Measurements from ENCODE around the gene BUD13. TPM values are rescaled to one million over a fixed set of nuclear protein-coding genes. Genes with fewer than 3 reads are reported as not detected.
A peak's percentile ranks its signal among the peaks of the same experiment; 100 is the strongest.

The BUD13 gene
- total RNA-seq, 2 donors from 2014 or later: 22.3 to 29.1 TPM

DNA sequence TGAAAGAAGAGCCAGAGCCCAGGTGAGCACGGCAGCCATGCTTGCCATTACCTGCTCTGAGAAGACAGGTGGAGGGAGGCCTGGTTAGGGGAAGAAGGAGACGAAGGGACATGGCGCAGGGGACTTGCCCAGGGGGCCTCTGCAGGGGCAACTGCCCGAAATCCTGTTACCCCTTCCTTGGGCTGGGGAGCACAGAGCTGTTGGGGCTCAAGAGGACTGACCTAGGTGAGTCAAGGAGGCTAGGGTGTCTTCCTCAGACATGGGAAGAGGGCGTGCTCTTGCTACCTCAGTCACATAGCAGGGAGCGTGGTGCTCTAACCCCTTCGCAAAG is 19.0 kb upstream of the BUD13 start, which contains the start of gene APOA5:
Gene APOA5 (minus strand): TSS at position 67 of the 331 bp plus-strand sequence. CDS start 19 bp downstream, at position 48.
- no peaks in the 10 kb centered on the region for H3K9me3 Mint-ChIP-seq
- peak within 1 kb of the TSS; percentile 9 for H3K4me3 Mint-ChIP-seq
- Histone ChIP-seq H3K27me3 (ENCODE audit: control insufficient read depth, insufficient read depth, low read length, poor library complexity, severe bottlenecking) (peaks cover 6% of the 10 kb centered on the region), H3K27ac (ENCODE audit: low read depth, low read length) (no peak within 1 kb of the TSS), H3K36me3 (ENCODE audit: control insufficient read depth, insufficient read depth, low read length) (no peaks in the 10 kb centered on the region), H3K4me3 (ENCODE audit: low read length) (no peak within 1 kb of the TSS), H3K9me3 (ENCODE audit: control insufficient read depth, low read length) (no peaks in the 10 kb centered on the region), H3K4me1 (ENCODE audit: control insufficient read depth, insufficient read depth, low read length) (peaks cover 5% of the 10 kb centered on the region), H3K9ac (ENCODE audit: extremely low read depth, low read length, poor library complexity, severe bottlenecking) (no peak within 1 kb of the TSS)
- H3K4me1 Mint-ChIP-seq: peaks cover 19% of the 10 kb centered on the region
- no peak for DNase-seq
- TF ChIP-seq, protein P1, sequence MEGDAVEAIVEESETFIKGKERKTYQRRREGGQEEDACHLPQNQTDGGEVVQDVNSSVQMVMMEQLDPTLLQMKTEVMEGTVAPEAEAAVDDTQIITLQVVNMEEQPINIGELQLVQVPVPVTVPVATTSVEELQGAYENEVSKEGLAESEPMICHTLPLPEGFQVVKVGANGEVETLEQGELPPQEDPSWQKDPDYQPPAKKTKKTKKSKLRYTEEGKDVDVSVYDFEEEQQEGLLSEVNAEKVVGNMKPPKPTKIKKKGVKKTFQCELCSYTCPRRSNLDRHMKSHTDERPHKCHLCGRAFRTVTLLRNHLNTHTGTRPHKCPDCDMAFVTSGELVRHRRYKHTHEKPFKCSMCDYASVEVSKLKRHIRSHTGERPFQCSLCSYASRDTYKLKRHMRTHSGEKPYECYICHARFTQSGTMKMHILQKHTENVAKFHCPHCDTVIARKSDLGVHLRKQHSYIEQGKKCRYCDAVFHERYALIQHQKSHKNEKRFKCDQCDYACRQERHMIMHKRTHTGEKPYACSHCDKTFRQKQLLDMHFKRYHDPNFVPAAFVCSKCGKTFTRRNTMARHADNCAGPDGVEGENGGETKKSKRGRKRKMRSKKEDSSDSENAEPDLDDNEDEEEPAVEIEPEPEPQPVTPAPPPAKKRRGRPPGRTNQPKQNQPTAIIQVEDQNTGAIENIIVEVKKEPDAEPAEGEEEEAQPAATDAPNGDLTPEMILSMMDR (conservative IDR thresholded peaks at IDR 0.05): no peak
- H3K36me3 Mint-ChIP-seq (ENCODE audit: low read depth): peaks cover 4% of the 10 kb centered on the region
- 93 to 100% methylated on average over 2 to 7 of the region's 7 CpGs for WGBS, 2 experiments (ENCODE audit: insufficient coverage in 1 of 2, insufficient read length in 1 of 2)
- H3K27me3 Mint-ChIP-seq (ENCODE audit: insufficient read depth): peaks cover 27% of the 10 kb centered on the region
- H3K27ac Mint-ChIP-seq: no peak within 1 kb of the TSS

DNA sequence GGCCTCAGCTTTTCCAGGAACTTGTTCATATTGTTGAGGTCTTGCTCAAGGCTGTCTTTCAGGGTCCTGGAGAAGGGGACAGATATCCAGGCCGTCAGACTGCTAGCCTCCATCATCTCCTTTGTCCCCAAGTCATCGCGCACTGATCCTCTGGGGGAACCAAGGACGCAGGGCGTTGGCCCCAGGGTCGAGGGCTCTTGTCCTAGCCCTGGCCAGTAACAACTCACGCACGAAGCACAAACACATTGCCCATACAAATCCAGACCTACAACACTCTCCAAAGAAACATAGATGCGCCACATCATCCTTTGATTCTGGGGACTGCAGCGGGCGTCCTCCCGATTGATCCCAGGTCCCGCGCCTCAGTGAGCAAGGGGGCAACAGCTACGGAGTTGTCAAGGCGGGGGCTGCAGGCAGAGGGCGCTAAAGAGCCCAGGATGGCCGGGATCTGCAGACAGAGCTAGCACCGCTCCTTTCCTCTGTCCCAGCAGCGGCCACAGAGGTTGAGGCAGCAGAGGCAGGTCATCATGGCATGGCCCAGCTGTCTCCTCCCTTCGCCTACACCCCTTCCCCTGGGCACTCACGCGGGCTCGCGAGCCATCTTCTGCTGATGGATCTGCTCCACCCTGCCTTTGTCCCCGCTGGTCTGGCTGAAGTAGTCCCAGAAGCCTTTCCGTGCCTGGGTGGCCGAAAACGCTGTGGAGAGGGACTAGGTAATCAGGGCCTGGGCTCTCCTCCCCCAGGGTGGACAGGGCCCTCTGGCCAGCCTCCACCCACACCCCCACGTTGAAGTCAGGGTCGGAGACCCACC is 18.4 kb upstream of the BUD13 start:
- H3K36me3 ChIP-seq (ENCODE audit: control insufficient read depth, insufficient read depth, low read length): peaks cover 5% of the 10 kb centered on the region
- peaks cover 6% of the 10 kb centered on the region for H3K27me3 ChIP-seq (ENCODE audit: control insufficient read depth, insufficient read depth, low read length, poor library complexity, severe bottlenecking)
- no peaks in the 10 kb centered on the region for H3K9me3 ChIP-seq (ENCODE audit: control insufficient read depth, low read length)
- H3K4me3 Mint-ChIP-seq: peak overlapping the region; percentile 9
- no peak overlapping the region for H3K9ac ChIP-seq (ENCODE audit: extremely low read depth, low read length, poor library complexity, severe bottlenecking)
- H3K4me1 Mint-ChIP-seq: peaks cover 20% of the 10 kb centered on the region
- 25 to 45% methylated on average over 16 to 31 of the region's 31 CpGs for WGBS, 2 experiments (ENCODE audit: insufficient coverage in 1 of 2, insufficient read length in 1 of 2)
- TF ChIP-seq, protein P1 (conservative IDR thresholded peaks at IDR 0.05): peak; percentile 95
- peaks cover 5% of the 10 kb centered on the region for H3K4me1 ChIP-seq (ENCODE audit: control insufficient read depth, insufficient read depth, low read length)
- no peak overlapping the region for H3K27ac ChIP-seq (ENCODE audit: low read depth, low read length)
- no peaks in the 10 kb centered on the region for H3K9me3 Mint-ChIP-seq
- H3K4me3 ChIP-seq (ENCODE audit: low read length): no peak overlapping the region
- peaks cover 10% of the 10 kb centered on the region for H3K36me3 Mint-ChIP-seq (ENCODE audit: low read depth)
- no peak overlapping the region for H3K27ac Mint-ChIP-seq
- H3K27me3 Mint-ChIP-seq (ENCODE audit: insufficient read depth): peaks cover 27% of the 10 kb centered on the region
- peak; percentile 97 for DNase-seq

DNA sequence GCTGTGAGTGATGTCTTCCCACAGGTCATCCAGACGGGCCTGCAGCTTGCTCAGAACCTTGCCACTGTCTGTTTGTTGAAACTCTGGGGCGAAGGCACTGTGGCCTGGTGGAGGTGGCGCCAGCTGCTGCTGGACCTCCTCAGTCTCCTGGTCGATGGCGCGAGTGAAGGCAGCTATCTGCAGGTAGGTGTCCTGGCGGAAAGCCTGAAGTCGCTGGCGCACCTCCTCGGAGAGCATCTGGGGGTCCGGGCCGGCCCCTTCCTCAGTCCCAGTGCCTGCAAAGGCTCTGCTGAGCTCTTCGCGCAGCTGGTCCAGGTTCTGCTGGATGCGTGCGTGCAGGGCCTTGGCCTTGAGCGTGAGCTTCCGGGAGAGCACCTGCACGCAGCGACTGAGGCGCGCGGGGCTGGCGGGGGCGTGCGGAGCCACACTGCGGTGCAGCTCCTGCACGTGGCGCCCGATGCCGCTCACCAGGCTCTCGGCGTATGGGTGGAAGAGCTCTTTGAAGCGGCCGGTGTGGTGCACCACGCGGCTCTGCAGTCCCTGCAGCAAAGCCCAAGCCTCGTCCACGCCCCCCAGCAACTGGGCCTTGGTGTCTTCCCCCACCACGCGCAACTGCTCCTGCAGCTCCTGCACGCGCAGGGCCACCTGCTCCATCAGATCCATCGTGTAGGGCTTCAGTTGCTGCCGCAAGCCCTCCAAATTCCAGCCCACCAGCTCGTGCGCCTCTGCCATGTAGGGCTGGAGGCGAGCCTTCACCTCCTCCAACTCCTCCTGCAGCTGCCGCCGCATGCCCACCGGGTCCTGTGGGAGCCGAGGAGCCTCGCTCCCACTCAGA is 17.6 kb upstream of the BUD13 start:
- Mint-ChIP-seq H3K27ac (no peak overlapping the region), H3K4me3 (no peak overlapping the region), H3K27me3 (ENCODE audit: insufficient read depth) (peaks cover 27% of the 10 kb centered on the region), H3K36me3 (ENCODE audit: low read depth) (peaks cover 18% of the 10 kb centered on the region), H3K4me1 (peaks cover 20% of the 10 kb centered on the region), H3K9me3 (no peaks in the 10 kb centered on the region)
- Histone ChIP-seq H3K27ac (ENCODE audit: low read depth, low read length) (no peak overlapping the region), H3K4me1 (ENCODE audit: control insufficient read depth, insufficient read depth, low read length) (peaks cover 5% of the 10 kb centered on the region), H3K36me3 (ENCODE audit: control insufficient read depth, insufficient read depth, low read length) (peaks cover 13% of the 10 kb centered on the region), H3K4me3 (ENCODE audit: low read length) (no peak overlapping the region), H3K27me3 (ENCODE audit: control insufficient read depth, insufficient read depth, low read length, poor library complexity, severe bottlenecking) (peaks cover 6% of the 10 kb centered on the region), H3K9ac (ENCODE audit: extremely low read depth, low read length, poor library complexity, severe bottlenecking) (no peak overlapping the region), H3K9me3 (ENCODE audit: control insufficient read depth, low read length) (no peaks in the 10 kb centered on the region)
- TF ChIP-seq, protein P1 (conservative IDR thresholded peaks at IDR 0.05): no peak
- no peak for DNase-seq
- WGBS, 2 experiments (ENCODE audit: insufficient coverage in 1 of 2, insufficient read length in 1 of 2): 95% methylated on average over 36 to 53 of the region's 53 CpGs
